ENCODE measurements around the gene ESR2.

- TF ChIP-seq CTCF (IDR thresholded peaks at IDR 0.05) (no peak), POLR2A (IDR thresholded peaks at IDR 0.05) (no peak), EP300 (IDR thresholded peaks at IDR 0.05) (no peak)
Observed at GRCh38 chr14:64053694-64054669, 240.2 kb downstream of the ESR2 start.
